T-helper 1 cell treated with Interleukin-12 subunit alpha and Interleukin-12 subunit beta and Interleukin-4 antibody, amounts not matched to agents 30 μg/mL and 1 μg/mL, for 36 hours (primary cell): ENCODE data around the gene CYP1A2.
"Not testable (repeated sequence)": the region's sequence is repeated elsewhere in the genome, so short reads cannot be mapped to it uniquely, and the experiment has no call there.

Source experiments
- H3K27ac Mint-ChIP-seq: one replicate; pipeline ENCODE4 v1.8.0; 2021; ENCODE audit warnings: mild to moderate bottlenecking, mixed read lengths
- H3K27me3 Mint-ChIP-seq: one replicate; pipeline ENCODE4 v1.8.0; 2021; ENCODE audit warnings: low read depth, mixed read lengths
- H3K36me3 Mint-ChIP-seq: one replicate; pipeline ENCODE4 v1.8.0; 2021; ENCODE audit warnings: low read depth, mixed read lengths
- H3K4me1 Mint-ChIP-seq: one replicate; pipeline ENCODE4 v1.8.0; 2021; ENCODE audit warnings: low read depth, mixed read lengths
- H3K4me3 Mint-ChIP-seq: one replicate; pipeline ENCODE4 v1.8.0; 2021; ENCODE audit warnings: mild to moderate bottlenecking, moderate library complexity, mixed read lengths
- H3K9me3 Mint-ChIP-seq: one replicate; pipeline ENCODE4 v1.8.0; 2021; ENCODE audit warnings: mixed read lengths

The CYP1A2 gene

DNA sequence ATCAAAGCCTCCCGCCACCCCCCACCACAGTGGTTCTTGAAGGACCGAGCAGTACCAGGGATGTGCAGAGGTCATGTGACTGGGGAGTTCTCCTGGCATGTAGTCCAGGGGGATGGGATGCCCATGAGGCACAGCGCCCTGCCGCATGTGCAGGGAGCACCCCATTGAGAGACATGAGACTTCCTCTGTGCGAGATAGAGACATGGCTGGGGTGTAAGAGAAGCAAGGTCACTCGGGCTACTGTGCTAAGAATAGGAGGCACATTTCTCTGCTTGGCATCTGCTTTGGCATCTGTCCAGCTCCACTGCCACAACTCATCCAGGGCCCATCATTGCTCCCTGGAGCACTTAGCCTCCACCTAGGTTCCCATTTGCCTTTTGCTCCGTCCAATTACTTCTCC is 20.9 kb upstream of the CYP1A2 start:
- no peak overlapping the region for H3K27ac Mint-ChIP-seq
- H3K9me3 Mint-ChIP-seq, result no peaks in the 10 kb centered on the region
- H3K36me3 Mint-ChIP-seq, result no peaks in the 10 kb centered on the region
- H3K4me3 Mint-ChIP-seq, result no peak overlapping the region
- H3K27me3 Mint-ChIP-seq, result peaks cover 38% of the 10 kb centered on the region
- H3K4me1 Mint-ChIP-seq, result peaks cover 11% of the 10 kb centered on the region

DNA sequence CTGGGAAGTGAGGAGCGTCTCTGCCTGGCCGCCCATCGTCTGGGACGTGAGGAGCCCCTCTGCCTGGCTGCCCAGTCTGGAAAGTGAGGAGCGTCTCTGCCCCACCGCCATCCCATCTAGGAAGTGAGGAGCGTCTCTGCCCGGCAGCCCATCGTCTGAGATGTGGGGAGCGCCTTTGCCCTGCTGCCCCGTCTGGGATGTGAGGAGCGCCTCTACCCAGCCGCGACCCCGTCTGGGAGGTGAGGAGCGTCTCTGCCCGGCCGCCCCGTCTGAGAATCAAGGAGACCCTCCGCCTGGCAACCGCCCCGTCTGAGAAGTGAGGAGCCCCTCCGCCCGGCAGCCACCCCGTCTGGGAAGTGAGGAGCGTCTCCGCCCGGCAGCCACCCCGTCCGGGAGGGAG is 19.9 kb upstream of the CYP1A2 start:
- not testable (repeated sequence) for H3K36me3 Mint-ChIP-seq, H3K4me3 Mint-ChIP-seq, H3K4me1 Mint-ChIP-seq, H3K9me3 Mint-ChIP-seq, H3K27ac Mint-ChIP-seq
- H3K27me3 Mint-ChIP-seq, result peaks cover 38% of the 10 kb centered on the region

DNA sequence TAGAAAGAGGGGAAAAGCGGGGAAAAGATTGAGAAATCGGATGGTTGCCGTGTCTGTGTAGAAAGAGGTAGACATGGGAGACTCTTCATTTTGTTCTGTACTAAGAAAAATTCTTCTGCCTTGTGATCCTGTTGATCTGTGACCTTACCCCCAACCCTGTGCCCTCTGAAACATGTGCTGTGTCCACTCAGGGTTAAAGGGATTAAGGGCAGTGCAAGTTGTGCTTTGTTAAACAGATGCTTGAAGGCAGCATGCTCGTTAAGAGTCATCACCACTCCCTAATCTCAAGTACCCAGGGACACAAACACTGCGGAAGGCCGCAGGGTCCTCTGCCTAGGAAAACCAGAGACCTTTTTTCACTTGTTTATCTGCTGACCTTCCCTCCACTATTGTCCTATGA is 19.3 kb upstream of the CYP1A2 start:
- not testable (repeated sequence) for H3K4me3 Mint-ChIP-seq, H3K4me1 Mint-ChIP-seq, H3K36me3 Mint-ChIP-seq, H3K9me3 Mint-ChIP-seq, H3K27ac Mint-ChIP-seq
- peaks cover 38% of the 10 kb centered on the region for H3K27me3 Mint-ChIP-seq

DNA sequence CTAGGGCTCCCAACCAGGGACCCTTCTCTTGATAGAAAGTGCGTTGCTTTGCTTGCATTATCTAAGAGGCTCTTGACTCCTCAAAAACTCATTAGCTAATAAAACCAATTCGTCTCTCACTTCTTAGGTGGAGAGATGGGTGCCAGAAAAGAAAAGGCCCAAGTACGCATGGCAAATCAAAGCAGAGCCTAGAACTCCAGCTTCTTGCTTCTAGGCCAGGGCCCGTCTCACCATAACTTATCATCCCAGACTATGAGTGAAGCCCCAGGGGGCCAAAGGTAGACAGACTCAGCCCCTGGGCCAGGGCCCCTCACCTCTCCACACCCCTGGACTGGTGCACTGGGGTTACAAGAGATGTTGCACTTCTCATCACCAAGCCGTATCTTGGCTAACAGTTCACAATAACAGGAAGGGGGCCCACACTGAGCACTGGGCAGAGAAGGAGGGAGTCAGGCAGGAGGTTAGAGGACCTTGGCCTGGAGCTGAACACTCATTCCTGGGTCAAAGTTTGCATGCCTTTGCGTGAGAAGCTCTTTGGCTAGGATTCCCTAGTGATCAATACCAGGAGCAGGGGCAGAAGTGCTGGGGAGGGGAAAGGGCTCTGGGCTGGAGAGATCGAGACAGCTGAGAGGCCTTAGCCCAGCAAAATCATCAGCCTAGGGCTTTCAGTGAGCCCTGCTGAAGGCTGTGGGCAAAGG is 17.9 kb upstream of the CYP1A2 start:
- Mint-ChIP-seq H3K27me3 (peaks cover 33% of the 10 kb centered on the region), H3K9me3 (no peaks in the 10 kb centered on the region), H3K27ac (no peak overlapping the region), H3K36me3 (no peaks in the 10 kb centered on the region), H3K4me3 (no peak overlapping the region), H3K4me1 (peaks cover 5% of the 10 kb centered on the region)

DNA sequence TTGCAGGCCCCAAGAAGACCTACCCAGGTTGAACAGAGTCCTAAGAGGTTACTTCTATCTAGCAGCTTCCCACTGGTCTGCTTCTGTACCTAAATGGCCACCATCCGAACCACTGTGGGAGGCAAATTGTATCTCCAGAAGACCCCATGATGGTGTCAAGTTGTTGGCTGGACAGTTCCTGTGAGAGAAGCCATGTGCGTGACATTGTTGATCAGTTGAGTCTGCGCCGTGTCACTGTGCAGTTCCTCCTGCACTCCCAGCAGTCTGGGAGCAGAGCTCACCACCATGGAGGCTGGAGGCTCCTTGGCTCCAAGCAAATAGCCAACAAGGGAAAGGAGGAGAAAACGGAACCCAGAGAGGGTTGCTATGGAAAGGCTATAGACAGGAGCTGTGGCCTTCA is 15.8 kb upstream of the CYP1A2 start:
- H3K36me3 Mint-ChIP-seq, result peaks cover under 1% of the 10 kb centered on the region
- H3K4me1 Mint-ChIP-seq, result no peaks in the 10 kb centered on the region
- H3K4me3 Mint-ChIP-seq, result no peak overlapping the region
- no peak overlapping the region for H3K27ac Mint-ChIP-seq
- peaks cover 11% of the 10 kb centered on the region for H3K9me3 Mint-ChIP-seq
- peaks cover 35% of the 10 kb centered on the region for H3K27me3 Mint-ChIP-seq

DNA sequence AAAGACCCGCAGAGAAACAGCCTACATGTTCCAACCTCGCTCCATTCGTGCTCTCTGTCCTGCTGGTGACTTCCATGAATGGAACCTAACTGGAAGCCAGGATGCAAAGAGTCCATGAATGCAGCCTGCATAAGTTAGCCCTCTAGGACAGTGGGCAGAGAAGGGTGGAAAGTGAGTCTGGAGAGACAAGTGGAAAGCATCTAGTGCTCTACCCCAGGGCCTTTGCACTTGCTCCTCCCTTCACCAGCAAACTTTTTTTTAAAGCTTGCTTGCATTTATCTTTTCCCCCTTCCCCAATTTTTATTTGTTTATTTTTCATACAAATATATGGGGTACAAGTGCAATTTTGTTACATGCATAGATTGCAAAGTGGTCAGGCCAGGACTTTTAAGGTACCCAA is 15.4 kb upstream of the CYP1A2 start:
- no peak overlapping the region for H3K27ac Mint-ChIP-seq
- no peak overlapping the region for H3K4me3 Mint-ChIP-seq
- peaks cover 2% of the 10 kb centered on the region for H3K4me1 Mint-ChIP-seq
- peaks cover 4% of the 10 kb centered on the region for H3K36me3 Mint-ChIP-seq
- peaks cover 38% of the 10 kb centered on the region for H3K27me3 Mint-ChIP-seq
- peaks cover 16% of the 10 kb centered on the region for H3K9me3 Mint-ChIP-seq

DNA sequence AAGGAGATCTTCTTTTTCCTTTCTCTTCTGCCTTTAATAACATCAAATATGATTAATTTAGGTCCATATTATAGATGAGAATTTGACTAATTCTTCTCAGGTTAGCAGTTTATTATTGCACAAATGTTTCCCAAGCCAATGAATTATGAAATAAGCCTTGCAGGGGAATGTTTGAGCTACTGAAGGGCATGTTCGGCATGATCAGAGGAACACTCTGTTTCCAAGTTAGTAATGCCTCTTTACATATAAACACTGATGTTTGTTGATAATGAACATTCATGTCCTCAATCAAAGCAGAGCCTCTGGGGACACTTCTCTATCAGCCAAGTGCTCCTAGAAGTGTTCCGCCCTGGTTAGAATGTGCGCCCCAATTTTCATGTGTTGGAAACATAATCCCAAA is 13.3 kb upstream of the CYP1A2 start:
- H3K9me3 Mint-ChIP-seq, result peaks cover 21% of the 10 kb centered on the region

DNA sequence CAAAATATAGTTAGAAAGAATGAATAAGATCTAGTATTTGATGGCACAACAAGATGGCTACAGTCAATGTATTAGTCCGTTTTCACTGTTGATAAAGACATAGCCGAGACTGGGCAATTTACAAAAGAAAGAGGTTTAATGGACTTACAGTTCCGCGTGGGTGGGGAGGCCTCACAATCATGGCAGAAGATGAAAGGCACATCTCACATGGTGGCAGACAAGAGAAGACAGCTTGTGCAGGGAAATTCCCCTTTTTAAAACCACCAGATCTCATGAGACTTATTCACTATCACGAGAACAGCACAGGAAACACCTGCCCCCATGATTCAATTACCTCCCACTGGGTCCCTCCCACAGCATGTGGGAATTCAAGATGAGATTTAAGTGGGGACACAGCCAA is 10.4 kb upstream of the CYP1A2 start:
- not testable (repeated sequence) for H3K36me3 Mint-ChIP-seq, H3K4me1 Mint-ChIP-seq, H3K4me3 Mint-ChIP-seq, H3K27ac Mint-ChIP-seq
- H3K9me3 Mint-ChIP-seq, result peaks cover 26% of the 10 kb centered on the region
- peaks cover 34% of the 10 kb centered on the region for H3K27me3 Mint-ChIP-seq

More for the DNA sequence above, 13.3 kb upstream of the CYP1A2 start:
- peaks cover 2% of the 10 kb centered on the region for H3K4me1 Mint-ChIP-seq
- peaks cover 34% of the 10 kb centered on the region for H3K27me3 Mint-ChIP-seq
- H3K36me3 Mint-ChIP-seq, result peaks cover 5% of the 10 kb centered on the region
- H3K27ac Mint-ChIP-seq, result no peak overlapping the region
- H3K4me3 Mint-ChIP-seq, result no peak overlapping the region

DNA sequence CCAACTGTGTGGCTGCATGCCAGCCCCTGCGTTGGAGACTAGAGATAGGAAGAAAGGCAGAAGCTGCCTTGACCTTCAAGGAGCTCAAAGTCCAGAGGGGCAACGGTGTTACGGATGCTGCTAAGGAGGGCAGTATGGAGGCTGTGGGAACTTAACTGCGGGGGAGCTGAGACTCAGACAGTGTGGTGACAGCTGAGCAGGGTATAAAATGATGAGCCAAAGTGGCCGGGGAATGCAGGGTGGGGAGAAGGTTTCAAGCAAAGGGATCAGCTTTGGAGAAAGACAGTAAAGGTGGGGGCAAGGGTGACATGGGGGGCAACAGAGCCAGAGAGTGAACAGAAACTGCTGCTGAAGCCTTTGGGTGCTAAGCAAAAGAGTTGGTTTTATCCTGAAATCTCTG is 6.2 kb upstream of the CYP1A2 start:
- Mint-ChIP-seq H3K27me3 (peaks cover 6% of the 10 kb centered on the region), H3K36me3 (peaks cover 5% of the 10 kb centered on the region), H3K4me3 (no peak overlapping the region), H3K9me3 (peaks cover 19% of the 10 kb centered on the region), H3K4me1 (peaks cover 2% of the 10 kb centered on the region), H3K27ac (no peak overlapping the region)

DNA sequence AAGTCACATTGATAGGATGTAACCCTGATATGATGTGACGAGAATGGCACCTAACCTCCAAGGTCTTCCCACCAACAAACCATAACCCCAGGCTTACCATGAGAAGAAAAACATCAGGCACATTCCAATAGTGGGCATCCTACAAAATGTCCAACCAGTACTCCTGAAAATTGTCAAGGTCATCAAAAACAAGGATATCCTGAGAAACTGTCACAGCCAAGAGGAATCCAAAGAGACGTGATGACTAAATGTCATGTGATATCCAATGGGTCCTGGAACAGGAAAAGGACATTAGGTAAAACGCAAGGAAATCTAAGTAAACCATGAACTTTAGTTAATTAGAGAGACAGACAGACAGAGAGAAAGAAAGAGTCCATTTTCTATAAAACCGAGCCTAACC is 2.3 kb upstream of the CYP1A2 start:
- no peaks in the 10 kb centered on the region for H3K4me1 Mint-ChIP-seq
- H3K4me3 Mint-ChIP-seq, result no peak overlapping the region
- no peaks in the 10 kb centered on the region for H3K9me3 Mint-ChIP-seq
- no peaks in the 10 kb centered on the region for H3K36me3 Mint-ChIP-seq
- H3K27me3 Mint-ChIP-seq, result no peaks in the 10 kb centered on the region
- H3K27ac Mint-ChIP-seq, result no peak overlapping the region

DNA sequence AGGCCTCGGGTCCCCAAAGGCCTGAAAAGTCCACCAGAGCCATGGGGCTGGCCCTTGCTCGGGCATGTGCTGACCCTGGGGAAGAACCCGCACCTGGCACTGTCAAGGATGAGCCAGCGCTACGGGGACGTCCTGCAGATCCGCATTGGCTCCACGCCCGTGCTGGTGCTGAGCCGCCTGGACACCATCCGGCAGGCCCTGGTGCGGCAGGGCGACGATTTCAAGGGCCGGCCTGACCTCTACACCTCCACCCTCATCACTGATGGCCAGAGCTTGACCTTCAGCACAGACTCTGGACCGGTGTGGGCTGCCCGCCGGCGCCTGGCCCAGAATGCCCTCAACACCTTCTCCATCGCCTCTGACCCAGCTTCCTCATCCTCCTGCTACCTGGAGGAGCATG is 1.2 kb downstream of the CYP1A2 start:
- Mint-ChIP-seq H3K27ac (no peak overlapping the region), H3K27me3 (no peaks in the 10 kb centered on the region), H3K4me3 (no peak overlapping the region), H3K9me3 (no peaks in the 10 kb centered on the region), H3K4me1 (no peaks in the 10 kb centered on the region), H3K36me3 (no peaks in the 10 kb centered on the region)

DNA sequence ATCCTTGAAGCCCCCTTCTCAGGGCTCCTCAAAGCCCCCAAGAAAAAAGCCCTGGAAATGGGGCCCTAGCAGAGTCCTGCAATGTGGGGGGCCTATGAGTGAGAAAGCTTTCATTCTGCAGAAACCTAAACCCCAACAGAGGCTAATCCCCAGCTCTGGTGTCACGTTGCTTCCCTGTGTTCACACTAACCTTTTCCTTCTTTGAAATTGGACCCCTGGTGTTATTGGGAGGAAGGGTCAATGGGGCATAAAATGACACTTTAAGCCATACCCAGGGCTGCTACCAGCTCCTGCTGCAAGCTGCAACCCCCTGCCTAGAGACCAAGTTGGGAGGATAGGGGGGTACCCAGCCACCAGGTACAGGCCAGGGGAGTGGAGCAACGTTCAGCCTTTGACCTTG is 2.1 kb downstream of the CYP1A2 start:
- H3K4me1 Mint-ChIP-seq, result no peaks in the 10 kb centered on the region
- H3K4me3 Mint-ChIP-seq, result no peak overlapping the region
- no peaks in the 10 kb centered on the region for H3K36me3 Mint-ChIP-seq
- no peak overlapping the region for H3K27ac Mint-ChIP-seq
- no peaks in the 10 kb centered on the region for H3K9me3 Mint-ChIP-seq
- no peaks in the 10 kb centered on the region for H3K27me3 Mint-ChIP-seq

DNA sequence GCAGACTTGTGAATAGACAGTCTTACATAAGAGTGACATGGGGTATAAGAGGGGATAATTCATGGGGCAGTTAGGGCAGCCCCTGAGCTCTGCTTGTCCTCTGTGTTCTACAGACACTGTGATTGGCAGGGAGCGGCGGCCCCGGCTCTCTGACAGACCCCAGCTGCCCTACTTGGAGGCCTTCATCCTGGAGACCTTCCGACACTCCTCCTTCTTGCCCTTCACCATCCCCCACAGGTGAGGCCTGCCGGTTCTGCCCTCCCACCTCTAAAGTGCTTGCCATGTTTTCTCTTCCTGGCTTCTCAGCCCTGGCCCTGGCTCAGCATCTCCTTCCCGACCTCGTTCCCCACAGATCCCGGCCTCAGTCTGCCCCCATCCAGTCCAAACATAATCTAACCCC is 3.4 kb downstream of the CYP1A2 start:
- no peaks in the 10 kb centered on the region for H3K27me3 Mint-ChIP-seq
- H3K9me3 Mint-ChIP-seq, result no peaks in the 10 kb centered on the region
- no peaks in the 10 kb centered on the region for H3K4me1 Mint-ChIP-seq
- H3K27ac Mint-ChIP-seq, result no peak overlapping the region
- no peak overlapping the region for H3K4me3 Mint-ChIP-seq
- H3K36me3 Mint-ChIP-seq, result no peaks in the 10 kb centered on the region

DNA sequence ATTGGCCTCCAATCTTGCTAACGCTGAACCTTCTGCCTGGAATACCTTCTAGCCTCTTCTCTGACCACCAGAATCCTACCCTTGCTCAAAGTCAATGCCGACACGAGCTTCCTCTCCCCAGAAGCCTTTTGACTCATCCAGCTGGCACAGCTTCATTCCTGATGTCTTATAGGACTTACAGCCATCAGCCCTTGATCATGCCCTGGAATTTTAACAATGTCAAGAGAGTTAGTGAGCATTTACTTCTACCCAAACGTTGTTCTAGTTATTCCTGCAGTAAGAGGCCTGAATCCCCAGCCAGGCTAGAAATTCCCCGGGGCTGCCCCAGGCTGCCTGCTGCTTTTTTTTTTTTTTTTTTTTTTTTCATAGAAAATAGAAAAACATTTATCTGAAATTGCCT is 3.9 kb downstream of the CYP1A2 start:
- no peaks in the 10 kb centered on the region for H3K4me1 Mint-ChIP-seq
- no peaks in the 10 kb centered on the region for H3K27me3 Mint-ChIP-seq
- H3K36me3 Mint-ChIP-seq, result no peaks in the 10 kb centered on the region
- no peak overlapping the region for H3K27ac Mint-ChIP-seq
- no peak overlapping the region for H3K4me3 Mint-ChIP-seq
- H3K9me3 Mint-ChIP-seq, result no peaks in the 10 kb centered on the region

DNA sequence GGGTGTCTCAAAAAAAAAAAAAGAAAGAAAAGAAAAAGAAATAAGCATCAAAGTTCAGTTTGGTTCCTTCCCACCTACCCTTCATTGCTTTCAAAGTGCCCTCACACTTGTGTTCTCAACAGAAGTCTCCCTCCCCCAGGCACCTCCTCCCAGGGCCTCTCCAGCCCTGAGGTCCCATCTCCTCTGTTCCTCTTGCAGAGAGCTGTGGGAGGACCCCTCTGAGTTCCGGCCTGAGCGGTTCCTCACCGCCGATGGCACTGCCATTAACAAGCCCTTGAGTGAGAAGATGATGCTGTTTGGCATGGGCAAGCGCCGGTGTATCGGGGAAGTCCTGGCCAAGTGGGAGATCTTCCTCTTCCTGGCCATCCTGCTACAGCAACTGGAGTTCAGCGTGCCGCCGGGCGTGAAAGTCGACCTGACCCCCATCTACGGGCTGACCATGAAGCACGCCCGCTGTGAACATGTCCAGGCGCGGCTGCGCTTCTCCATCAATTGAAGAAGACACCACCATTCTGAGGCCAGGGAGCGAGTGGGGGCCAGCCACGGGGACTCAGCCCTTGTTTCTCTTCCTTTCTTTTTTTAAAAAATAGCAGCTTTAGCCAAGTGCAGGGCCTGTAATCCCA is 6.1 kb downstream of the CYP1A2 start:
- no peak overlapping the region for H3K4me3 Mint-ChIP-seq
- no peaks in the 10 kb centered on the region for H3K36me3 Mint-ChIP-seq
- no peaks in the 10 kb centered on the region for H3K4me1 Mint-ChIP-seq
- no peaks in the 10 kb centered on the region for H3K27me3 Mint-ChIP-seq
- no peaks in the 10 kb centered on the region for H3K9me3 Mint-ChIP-seq
- H3K27ac Mint-ChIP-seq, result no peak overlapping the region

DNA sequence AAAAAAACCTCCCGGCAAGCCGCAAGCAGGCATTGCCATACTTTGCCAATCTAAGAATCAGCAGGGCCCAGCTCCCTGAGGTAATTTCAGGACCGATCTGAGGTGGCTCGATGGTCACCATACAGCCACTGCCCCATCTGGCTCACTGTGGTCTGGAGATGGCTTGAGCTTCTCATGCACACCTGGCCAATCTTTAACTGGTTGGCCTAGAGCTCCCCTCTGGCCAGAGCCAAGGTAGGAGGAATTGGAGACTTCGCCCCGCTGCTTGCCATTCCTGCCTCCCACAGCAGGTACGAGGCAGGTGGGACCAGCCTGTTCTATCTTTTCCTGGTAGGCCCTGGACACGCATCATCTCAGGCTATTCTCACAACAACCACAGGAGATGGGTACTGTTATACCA is 10.1 kb downstream of the CYP1A2 start:
- Mint-ChIP-seq H3K4me3 (no peak overlapping the region), H3K9me3 (no peaks in the 10 kb centered on the region), H3K4me1 (no peaks in the 10 kb centered on the region), H3K36me3 (no peaks in the 10 kb centered on the region), H3K27ac (no peak overlapping the region), H3K27me3 (no peaks in the 10 kb centered on the region)
